ENCODE data around the gene ZNF311.

The ZNF311 gene

DNA sequence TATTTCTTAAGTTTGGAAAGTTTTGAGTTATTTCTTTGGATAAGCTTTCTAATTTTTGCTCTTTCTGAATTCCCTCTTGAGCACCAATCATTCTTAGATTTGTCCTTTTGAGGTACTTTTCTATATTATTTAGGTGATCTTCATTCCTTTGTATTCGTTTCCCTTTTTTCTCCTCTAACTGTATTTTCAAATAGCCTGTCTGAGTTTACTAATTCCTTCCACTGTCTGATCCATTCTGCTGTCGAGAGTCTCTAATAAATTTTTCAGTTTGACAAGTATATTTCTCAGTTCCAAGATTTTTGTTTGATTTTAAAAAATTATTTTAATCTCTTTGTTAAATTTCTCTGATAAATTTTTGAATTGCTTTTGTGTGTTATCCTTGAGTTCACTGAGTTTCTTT lies 16.3 kb upstream of the ZNF311 start:
- in situ Hi-C loops (cut with HindIII; ENCODE audit: low sequenced_read_pairs) = loop anchor here (10.0 kb wide), 1 partner anchor 177 kb away; no protein-coding TSS in a partner anchor
- DNase-seq (ENCODE audit: low read depth) = no peak
- TF ChIP-seq, protein P1, sequence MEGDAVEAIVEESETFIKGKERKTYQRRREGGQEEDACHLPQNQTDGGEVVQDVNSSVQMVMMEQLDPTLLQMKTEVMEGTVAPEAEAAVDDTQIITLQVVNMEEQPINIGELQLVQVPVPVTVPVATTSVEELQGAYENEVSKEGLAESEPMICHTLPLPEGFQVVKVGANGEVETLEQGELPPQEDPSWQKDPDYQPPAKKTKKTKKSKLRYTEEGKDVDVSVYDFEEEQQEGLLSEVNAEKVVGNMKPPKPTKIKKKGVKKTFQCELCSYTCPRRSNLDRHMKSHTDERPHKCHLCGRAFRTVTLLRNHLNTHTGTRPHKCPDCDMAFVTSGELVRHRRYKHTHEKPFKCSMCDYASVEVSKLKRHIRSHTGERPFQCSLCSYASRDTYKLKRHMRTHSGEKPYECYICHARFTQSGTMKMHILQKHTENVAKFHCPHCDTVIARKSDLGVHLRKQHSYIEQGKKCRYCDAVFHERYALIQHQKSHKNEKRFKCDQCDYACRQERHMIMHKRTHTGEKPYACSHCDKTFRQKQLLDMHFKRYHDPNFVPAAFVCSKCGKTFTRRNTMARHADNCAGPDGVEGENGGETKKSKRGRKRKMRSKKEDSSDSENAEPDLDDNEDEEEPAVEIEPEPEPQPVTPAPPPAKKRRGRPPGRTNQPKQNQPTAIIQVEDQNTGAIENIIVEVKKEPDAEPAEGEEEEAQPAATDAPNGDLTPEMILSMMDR (IDR thresholded peaks at IDR 0.05; ENCODE audit: low read depth, low read length, missing control alignments) = no peak
- no peak overlapping the region for H3K4me3 ChIP-seq (ENCODE audit: low read depth, low read length)

DNA sequence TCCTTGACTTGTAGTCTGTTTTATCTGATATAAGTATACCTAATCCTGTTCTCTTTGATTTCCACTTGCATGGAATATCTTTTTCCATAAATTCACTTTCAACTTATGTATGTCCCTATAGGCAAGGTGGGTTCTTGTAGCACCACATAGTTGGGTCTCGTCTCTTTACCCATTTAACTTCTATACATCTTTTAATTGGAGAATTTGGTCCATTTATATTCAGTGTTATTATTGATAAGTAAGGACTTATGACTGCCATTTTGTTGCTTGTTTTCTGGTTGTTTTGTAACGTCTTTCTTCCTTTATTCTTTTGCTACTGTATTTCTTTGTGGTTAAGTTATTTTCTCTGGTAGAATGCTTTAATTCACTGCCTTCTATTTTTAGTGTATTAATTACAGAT lies 14.5 kb upstream of the ZNF311 start:
- in situ Hi-C loops (cut with HindIII; ENCODE audit: low sequenced_read_pairs) = loop anchor here (10.0 kb wide), 1 partner anchor 175 kb away; no protein-coding TSS in a partner anchor
- no peak overlapping the region for H3K4me3 ChIP-seq (ENCODE audit: low read depth, low read length)
- DNase-seq (ENCODE audit: low read depth) = no peak
- TF ChIP-seq, protein P1 (IDR thresholded peaks at IDR 0.05; ENCODE audit: low read depth, low read length, missing control alignments) = no peak

DNA sequence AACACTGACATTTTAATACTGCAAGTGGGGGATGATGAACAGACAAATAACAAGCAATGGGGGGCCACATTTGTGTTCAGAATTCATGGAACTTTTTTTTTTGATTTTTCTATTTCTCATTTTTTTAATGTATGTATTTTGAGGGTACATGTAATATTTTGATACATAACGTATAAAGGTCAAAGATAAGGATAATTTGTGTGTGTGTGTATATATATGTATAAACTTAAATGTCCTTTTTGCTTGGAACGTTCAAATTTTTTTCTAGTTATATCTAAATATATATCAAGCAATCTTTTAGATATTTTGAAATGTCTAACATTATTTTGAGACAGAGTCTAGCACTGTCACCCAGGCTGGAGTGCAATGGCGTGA lies 12.3 kb upstream of the ZNF311 start:
- TF ChIP-seq, protein P1 (IDR thresholded peaks at IDR 0.05; ENCODE audit: low read depth, low read length, missing control alignments) = no peak
- DNase-seq (ENCODE audit: low read depth) = no peak
- in situ Hi-C loops (cut with HindIII; ENCODE audit: low sequenced_read_pairs) = no loop called here
- no peak overlapping the region for H3K4me3 ChIP-seq (ENCODE audit: low read depth, low read length)

GRCh38 chr6:29016559-29017427 lies 11.7 kb upstream of the ZNF311 start:
- in situ Hi-C loops (cut with HindIII; ENCODE audit: low sequenced_read_pairs) = no loop called here
- peak; percentile 66 for DNase-seq (ENCODE audit: low read depth)
- TF ChIP-seq, protein P1 (IDR thresholded peaks at IDR 0.05; ENCODE audit: low read depth, low read length, missing control alignments) = peak; percentile 85
- H3K4me3 ChIP-seq (ENCODE audit: low read depth, low read length) = peak overlapping the region; percentile 52

DNA sequence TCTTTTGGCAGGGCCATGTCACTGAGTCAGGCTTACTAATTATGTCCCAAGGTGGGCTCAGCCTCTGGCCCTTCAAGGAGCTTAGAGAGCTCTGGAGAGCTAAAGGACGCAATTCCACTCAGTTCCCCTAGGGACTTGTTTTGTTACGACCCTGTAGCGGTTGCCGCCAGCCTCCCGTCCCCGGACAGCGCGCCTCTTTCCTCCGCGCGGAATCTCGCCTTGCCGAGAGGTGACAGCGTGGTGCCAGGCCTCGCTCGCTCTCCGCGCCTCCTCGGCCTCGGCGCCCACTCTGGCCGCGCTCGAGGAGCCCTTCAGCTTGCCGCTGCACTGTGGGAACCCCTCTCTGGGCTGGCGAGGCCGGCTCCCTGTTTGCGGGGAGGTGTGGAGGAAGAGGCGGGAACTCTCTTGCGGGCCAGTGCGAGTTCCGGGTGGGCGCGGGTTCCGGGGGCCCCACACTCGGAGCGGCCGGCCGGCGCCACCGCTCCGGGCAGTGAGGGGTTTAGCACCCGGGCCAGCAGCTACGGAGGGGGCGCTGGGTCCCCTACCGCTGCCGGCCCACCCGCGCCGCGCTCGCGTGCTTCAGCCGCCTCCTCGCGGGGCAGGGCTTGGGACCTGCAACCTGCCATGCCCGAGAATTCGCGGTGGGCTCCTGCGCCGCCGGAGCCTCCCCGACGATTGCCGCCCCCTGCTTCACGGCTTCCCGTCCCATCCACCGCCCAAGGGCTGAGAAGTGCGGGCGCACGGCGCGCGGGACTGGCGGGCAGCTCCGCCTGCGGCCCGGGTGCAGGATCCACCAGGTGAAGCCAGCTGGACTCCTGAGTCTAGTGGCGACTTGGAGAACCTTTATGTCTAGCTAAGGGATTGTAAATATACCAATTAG lies 9.9 kb upstream of the ZNF311 start:
- TF ChIP-seq, protein P1 (IDR thresholded peaks at IDR 0.05; ENCODE audit: low read depth, low read length, missing control alignments) = peak; percentile 49
- peak; percentile 13 for DNase-seq (ENCODE audit: low read depth)
- in situ Hi-C loops (cut with HindIII; ENCODE audit: low sequenced_read_pairs) = no loop called here
- peak overlapping the region; percentile 49 for H3K4me3 ChIP-seq (ENCODE audit: low read depth, low read length)

- peak; percentile 28 for DNase-seq (ENCODE audit: low read depth)
- TF ChIP-seq, protein P1 (IDR thresholded peaks at IDR 0.05; ENCODE audit: low read depth, low read length, missing control alignments) = no peak
- in situ Hi-C loops (cut with HindIII; ENCODE audit: low sequenced_read_pairs) = no loop called here
- peak overlapping the region; percentile 55 for H3K4me3 ChIP-seq (ENCODE audit: low read depth, low read length)
These were observed 6.2 kb upstream of the ZNF311 start for GRCh38 chr6:29011276-29011734.

Measured in astrocyte of the cerebellum (primary cell).